GM18498 (cell line): Measurements from ENCODE around the gene NRXN3.

Experiments used
- ATAC-seq: cut with Tn5 transposase; IDR thresholded peaks from one replicate; pipeline ENCODE4 v1.9.1; 2021; ENCODE audit warnings: mild to moderate bottlenecking, moderate library complexity; ENCODE audit not compliant: unreplicated experiment

Gene NRXN3

GRCh38 chr14:79178719-79179118, 1008.5 kb downstream of the NRXN3 start:
- ATAC-seq, result no peak

- no peak for ATAC-seq
Measured at GRCh38 chr14:79179985-79180384, 1009.8 kb downstream of the NRXN3 start.

DNA sequence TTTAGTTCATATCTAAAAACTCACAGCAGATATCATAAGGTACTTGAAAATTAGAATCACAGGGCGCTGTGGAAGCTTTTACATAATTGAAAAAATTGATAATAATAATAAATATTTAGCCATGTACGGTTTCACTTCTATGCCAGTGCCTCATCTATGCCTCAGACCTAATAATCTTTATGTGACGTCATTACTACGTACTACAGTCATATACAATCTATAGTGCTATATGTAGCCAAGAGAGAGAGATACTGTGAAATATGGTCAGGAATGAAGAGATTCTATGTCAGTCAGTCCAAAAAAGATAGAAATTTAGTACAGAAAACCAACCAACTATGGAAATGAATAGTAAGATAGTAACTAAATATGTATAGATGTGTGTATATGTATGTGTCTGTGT, 1010.5 kb downstream of the NRXN3 start:
- no peak for ATAC-seq

GRCh38 chr14:79186523-79186922, 1016.4 kb downstream of the NRXN3 start:
- no peak for ATAC-seq

- no peak for ATAC-seq
Measured at GRCh38 chr14:79193689-79194477, 1023.7 kb downstream of the NRXN3 start.

- no peak for ATAC-seq
Measured at GRCh38 chr14:79196216-79196615, 1026.0 kb downstream of the NRXN3 start.

DNA sequence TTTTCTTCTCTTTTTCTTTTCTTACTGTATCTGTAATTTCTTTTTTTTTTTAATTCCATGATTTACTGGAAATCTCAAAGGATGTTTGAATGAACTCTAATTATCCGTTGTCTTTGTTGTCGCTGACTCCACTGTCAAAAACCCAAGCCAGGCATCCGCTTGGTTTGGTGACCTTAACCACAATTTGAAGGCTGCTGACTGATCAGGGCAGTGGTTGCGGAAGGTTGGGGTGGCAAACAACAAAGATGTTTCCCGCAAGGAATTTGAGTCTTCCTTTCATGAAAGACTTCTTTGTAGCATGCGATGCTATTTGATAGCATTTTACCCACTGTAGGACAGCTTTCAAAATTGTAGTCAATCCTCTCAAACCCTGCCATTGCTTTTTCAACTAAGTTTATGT, 1027.3 kb downstream of the NRXN3 start:
- ATAC-seq, result no peak

GRCh38 chr14:79199217-79199616, 1029.0 kb downstream of the NRXN3 start:
- ATAC-seq, result no peak

DNA sequence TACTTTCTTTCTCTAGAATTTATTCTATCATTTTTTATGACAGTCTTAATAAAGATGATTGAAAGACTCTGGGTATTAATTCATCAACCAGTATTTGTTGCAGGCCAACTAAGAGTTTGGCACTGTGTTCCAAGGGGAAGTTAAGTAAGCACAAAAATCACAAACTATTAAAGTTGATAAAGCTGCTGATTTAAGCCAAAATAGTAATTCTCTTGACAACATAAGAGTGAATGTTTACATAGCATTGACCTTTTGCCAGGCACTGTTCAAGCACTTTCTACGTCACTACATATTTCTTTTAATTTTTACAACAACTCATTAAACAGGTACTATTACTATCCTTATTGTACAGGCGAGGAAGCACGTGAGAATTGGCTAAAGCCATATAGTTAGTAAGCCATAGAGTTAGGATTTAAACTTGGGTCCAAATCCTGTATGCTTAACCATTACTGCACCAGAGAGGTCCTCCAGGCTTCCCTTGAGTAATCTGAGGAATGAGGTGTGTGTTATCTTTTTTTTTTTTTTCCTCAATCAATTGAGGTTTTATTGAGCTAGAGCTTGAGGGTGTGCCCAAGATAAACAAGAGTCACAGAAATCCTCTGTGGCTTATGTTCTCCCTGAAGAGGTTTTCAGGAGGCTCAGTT, 1031.5 kb downstream of the NRXN3 start:
- ATAC-seq, result no peak

DNA sequence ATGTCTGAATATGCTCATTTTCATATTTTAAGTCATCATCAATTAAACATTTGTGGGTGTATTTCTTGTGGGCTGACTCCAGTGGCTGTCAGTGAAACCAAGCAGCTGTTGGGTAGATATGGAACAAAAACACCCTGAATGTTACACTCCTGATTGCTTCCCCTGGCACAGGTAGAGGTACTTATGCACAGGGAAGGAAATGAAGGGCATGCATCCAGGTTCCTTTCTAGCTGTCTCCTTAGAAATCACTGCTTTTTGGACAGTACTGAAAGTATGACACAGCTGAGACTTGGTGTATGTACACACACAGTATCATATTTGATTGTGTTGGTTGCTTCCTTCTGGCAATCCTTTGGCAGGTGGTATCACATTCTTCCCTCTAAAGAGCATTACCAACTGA, 1034.4 kb downstream of the NRXN3 start:
- no peak for ATAC-seq

GRCh38 chr14:79209418-79209817, 1039.2 kb downstream of the NRXN3 start:
- ATAC-seq, result no peak

DNA sequence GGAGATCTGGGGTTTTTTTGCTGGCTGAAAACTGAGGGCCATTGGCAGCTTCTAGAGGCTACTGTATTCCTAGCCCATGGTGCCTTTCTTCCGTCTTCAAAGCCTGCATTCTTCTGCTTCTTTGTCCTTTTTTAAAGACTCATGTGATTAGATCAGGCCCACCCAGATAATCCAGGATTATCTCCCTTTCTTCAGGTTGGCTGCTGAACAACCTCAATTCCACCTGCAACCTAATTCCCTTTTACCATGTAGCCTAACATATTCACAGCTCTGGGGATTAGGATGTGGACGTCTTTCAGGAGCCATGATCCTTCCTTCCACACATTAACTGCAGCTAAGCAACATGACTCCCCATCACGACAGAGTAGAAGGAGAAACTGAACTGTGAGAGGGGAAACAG, 1055.6 kb downstream of the NRXN3 start:
- ATAC-seq, result no peak

GRCh38 chr14:79229383-79229909, 1059.3 kb downstream of the NRXN3 start:
- no peak for ATAC-seq

GRCh38 chr14:79242666-79243065, 1072.5 kb downstream of the NRXN3 start:
- ATAC-seq, result no peak

- no peak for ATAC-seq
Measured at GRCh38 chr14:79246173-79246572, 1076.0 kb downstream of the NRXN3 start.

GRCh38 chr14:79248126-79248525, 1078.0 kb downstream of the NRXN3 start:
- no peak for ATAC-seq

GRCh38 chr14:79248771-79249170, 1078.6 kb downstream of the NRXN3 start:
- ATAC-seq, result no peak

GRCh38 chr14:79251278-79251677, 1081.1 kb downstream of the NRXN3 start:
- no peak for ATAC-seq

- ATAC-seq, result no peak
Measured at GRCh38 chr14:79253576-79253975, 1083.4 kb downstream of the NRXN3 start.

DNA sequence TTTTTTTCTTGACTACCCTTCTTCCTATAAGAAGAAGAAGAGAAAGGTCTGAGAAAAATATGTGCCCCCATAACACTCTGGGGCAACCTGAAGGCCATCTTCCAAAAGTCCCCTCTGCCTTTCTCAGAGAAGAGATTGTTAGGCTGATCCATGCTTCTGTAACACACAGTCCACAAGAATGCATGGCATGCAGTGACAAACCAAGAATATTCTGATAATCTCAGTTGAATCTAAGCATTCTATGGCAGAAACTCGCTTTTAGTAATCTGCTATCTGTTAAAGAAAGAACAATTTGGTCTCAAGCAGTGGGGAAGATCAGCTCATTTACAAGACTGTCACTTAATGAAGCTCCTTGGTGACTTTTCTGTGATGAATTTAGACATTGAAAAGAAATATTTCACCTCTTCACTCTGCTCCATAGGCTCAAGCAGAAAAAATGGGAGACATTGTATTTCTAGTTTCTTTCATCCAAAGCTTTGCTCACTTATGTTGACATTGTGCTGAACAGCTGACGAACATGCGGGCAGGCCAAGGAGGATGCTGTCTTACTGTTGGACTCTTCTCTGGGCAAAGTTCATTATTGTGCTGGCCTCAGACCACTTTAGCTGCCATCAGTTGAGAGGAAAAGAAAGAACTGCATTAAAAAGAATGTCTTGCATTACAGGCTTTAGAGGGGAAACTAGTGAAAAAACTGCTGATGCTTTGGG, 1084.0 kb downstream of the NRXN3 start:
- ATAC-seq, result no peak

- no peak for ATAC-seq
Measured at GRCh38 chr14:79256380-79256779, 1086.2 kb downstream of the NRXN3 start.

DNA sequence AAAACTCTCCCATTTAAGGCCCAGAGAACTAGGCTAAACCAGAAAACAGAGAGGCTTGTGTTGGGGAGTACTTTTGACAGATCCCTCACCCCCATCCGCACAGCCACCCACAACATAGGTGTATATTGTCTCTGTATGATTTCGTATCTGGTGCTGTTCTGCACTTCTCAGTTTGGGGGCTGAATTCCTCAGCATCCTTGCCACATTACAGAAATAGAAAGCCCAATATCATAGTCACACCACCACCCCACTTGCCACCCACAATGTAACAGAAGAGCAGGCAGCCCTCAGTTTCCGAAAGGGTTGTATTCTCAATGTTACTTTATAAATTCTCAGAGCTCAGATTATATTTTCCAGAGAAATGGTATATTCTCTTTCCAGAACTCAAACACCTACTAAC, 1090.2 kb downstream of the NRXN3 start:
- no peak for ATAC-seq
